G401 (cell line): Measurements from ENCODE around the gene TBL2. TPM values are rescaled to one million over a fixed set of nuclear protein-coding genes. Genes with fewer than 3 reads are reported as not detected.
"Not testable (repeated sequence)": the region's sequence is repeated elsewhere in the genome, so short reads cannot be mapped to it uniquely, and the experiment has no call there.

ENCODE experiments used
- DNase-seq: peaks from one replicate; pipeline ENCODE4 v3.0.0-alpha.2; 2015; ENCODE audit warnings: low spot score
- in situ Hi-C: cut with HindIII; loops from 2 replicates; pipeline ENCODE4 v1.10.0; 2016; ENCODE audit warnings: low sequenced_read_pairs, mixed read lengths
- total RNA-seq: library from RNA; depleted of rRNA; stranded (reverse); fragments of >200 nt; shearing (Covaris generic); gene quantifications from 2 replicates; pipeline ENCODE4 v1.2.3, GENCODE V29; 2014

Gene TBL2
- total RNA-seq, 1 experiment from 2014 or later: 108 TPM

- DNase-seq: no peak
- in situ Hi-C loops: no loop called here
These were observed 4.6 kb downstream of the TBL2 start for GRCh38 chr7:73573791-73574190.

DNA sequence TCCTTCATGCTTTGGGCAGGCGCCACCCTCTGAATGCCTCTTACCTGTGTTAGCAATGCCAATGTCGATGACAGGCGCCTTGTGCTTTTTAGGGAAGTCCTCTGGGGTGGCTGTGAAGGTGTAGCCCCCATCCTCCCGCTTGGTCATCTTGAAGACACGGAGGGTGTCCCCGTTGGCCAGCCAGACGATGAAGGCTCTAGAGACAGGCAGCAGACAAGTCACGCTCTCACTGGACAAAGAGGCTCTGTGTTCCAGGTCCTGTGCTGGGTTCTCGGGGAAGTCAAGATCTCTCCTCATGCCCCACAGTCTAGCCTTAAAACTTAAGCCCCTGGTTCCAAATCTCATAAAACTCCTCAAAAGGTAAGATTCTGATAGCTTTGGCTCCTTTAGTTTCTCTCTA lies 5.1 kb downstream of the TBL2 start:
- no peak for DNase-seq
- in situ Hi-C loops: no loop called here

DNA sequence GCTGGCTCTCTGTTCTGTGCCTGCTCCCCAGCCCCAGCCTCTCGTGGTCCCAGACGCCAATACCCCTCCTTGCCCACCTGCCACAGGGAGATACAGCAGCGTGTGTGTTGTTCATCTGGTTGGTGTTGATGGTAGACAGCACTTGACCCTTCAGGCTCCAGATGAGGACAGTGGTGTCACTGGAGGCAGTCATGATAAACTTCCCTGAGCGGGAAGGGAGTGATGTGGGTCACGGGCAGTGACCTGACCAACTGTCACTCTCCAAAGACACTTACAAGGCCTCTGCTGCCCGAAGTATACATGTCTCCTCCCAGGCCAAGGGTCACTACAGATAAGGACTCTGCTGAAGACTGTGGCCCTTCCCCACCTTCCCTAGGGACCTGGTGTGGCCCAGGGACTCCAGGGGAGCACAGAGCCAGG lies 5.6 kb downstream of the TBL2 start:
- no peak for DNase-seq
- in situ Hi-C loops: no loop called here

DNA sequence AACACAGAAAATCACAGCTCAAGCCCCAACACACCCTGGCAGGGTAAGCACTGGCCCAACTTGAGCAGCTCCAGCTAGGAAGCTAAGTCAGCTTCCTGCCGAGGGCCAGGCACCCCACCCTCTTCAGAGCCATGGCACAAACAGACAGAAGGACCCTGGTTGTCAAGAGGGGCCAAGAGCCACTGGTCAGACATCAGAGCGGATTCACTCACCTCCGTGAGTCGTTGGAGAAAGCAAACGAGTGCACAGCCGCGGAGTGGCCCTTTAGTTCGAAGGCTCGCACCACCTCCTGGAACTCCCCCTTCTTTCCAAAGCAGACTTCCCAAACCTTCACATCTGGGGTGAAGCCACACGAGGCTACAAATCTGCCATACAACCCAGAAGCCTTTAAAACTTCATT lies 7.4 kb downstream of the TBL2 start:
- no peak for DNase-seq
- in situ Hi-C loops: no loop called here

- DNase-seq: no peak
- in situ Hi-C loops: no loop called here
These were observed 7.9 kb downstream of the TBL2 start for GRCh38 chr7:73570521-73570920.

DNA sequence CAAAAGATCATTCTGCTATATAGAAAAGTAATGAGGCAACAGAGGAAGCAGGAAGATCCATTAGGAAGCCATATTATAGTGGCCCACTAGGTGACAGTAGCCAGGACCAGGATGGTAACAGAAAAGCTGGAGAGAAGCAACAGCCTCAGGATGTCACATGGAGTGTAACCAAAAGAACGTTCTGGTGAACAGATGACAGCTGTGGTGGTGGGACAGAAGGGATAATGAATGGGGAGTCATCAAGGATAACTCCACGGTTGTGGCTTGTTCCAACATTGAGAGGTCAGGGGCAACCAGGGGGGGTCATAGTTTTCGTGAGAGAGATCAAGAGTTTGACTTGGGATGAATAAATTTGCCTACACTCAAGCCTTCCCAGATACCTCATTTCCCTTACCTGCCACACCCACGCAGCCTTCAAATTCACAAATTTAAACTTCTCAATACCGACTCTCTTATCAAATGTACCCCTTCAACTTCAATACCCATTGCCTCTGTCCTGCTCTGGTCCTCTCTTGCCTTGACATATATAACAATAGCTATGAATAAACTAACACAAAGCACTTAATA lies 9.3 kb downstream of the TBL2 start:
- in situ Hi-C loops: no loop called here
- no peak for DNase-seq

- no peak for DNase-seq
- in situ Hi-C loops: no loop called here
These were observed 10.3 kb downstream of the TBL2 start for GRCh38 chr7:73567846-73568685.

GRCh38 chr7:73567140-73567539 lies 11.2 kb downstream of the TBL2 start:
- in situ Hi-C loops: no loop called here
- no peak for DNase-seq

DNA sequence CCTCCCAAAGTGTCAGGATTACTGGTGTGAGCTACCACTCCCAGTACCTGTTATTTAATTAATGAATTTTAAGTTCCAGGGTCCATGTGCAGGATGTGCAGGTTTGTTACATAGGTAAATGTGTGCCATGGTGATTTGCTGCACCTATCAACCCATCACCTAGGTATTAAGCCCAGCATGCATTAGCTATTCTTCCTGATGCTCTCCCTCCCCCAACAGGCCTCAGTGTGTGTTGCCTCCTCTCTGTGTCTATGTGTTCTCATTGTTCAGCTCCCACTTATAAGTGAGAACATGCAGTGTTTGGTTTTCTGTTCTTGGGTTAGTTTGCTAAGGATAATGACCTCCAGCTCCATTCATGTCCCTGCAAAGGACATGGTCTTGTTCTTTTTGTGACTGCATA lies 11.9 kb downstream of the TBL2 start:
- in situ Hi-C loops, DNase-seq: not testable (repeated sequence)

- DNase-seq: no peak
- in situ Hi-C loops: no loop called here
These were observed 12.6 kb downstream of the TBL2 start for GRCh38 chr7:73565675-73566340.

DNA sequence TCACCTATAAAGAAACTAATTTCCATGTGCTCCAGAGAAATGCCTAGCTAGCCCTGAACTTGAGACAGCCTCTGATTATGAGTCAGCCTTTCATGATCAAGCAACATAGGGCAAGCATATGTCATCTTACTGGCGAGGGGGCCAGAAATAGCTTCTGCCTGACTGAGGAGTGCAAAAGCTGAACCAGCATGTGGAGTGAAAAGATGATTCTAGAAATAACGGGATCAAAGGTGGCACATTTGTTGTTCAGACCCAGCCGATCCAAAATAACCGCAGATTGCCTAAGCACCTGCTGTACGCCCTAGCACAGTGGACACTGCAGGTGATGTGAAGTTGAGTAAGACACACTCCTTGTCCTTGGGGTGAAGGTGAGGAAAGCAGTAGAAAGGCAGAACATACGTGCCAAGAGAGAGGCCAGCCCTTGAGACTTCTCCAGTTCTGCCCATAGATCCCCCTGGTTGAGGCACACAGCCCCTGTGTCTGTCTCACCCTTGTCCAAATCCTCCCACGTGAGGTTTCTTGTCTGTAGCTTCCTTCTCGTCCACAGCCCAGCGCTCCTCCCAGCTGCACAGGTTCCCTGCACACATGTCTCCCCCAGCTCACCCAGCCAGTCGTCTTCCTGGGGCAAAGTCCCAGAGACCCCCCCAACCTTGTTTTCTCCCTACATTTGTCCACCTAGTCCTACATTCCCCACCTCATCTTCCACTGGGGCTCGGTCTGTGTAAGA lies 18.1 kb downstream of the TBL2 start:
- in situ Hi-C loops: no loop called here
- peak; percentile 24 for DNase-seq

DNA sequence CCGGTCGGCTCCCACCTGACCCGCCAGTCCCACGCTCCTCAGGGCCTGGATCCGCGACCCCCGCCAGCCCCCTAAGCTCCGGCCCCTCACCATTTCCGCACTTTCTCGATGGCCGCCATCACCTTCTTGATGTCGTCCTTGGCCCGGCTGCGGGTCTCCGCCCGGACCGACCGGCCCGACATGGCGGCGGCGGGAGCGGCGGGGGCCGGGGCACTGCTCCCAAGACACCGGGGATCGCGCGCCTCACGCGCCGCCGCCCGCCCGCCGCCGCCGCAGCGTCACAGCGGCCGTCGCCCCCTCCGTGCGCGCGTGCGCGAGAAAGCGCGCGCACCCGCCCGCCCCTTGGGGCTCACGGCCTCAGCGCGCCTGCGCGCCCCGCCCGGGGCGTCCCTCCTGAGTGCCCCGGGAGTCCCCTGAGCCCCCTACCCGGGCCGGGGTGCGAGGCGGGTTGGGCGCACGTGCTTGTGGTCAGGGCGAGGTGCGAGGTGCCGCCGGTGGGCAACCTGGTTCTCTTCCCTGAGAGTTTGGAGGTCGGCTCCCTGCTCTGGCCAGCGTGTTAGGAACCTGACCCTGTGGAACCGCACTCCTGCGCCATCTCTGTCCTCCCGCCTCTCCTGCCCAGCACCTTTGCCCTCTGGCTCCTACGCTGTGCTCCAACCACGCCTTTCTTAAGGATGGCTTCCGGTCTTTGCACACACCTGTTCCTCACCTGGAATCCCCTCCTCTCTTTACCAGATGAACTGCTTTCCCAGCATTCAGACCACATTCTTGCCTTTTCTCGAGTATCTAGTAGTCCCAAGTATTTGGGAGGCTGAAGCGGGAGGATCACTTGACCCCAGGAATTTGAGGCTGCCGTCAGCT lies 20.8 kb downstream of the TBL2 start, which contains the start of gene BCL7B:
BCL7B (minus strand) TSS at position 294 of the 861 bp plus-strand sequence; CDS start at position 182, 112 bp downstream.
- DNase-seq: peak; percentile 68
- in situ Hi-C loops: no loop called here

GRCh38 chr7:73557108-73557396 lies 21.3 kb downstream of the TBL2 start:
- DNase-seq: peak; percentile 88
- in situ Hi-C loops: no loop called here

GRCh38 chr7:73556208-73557107 lies 21.9 kb downstream of the TBL2 start:
- DNase-seq: peak; percentile 8
- in situ Hi-C loops: no loop called here

DNA sequence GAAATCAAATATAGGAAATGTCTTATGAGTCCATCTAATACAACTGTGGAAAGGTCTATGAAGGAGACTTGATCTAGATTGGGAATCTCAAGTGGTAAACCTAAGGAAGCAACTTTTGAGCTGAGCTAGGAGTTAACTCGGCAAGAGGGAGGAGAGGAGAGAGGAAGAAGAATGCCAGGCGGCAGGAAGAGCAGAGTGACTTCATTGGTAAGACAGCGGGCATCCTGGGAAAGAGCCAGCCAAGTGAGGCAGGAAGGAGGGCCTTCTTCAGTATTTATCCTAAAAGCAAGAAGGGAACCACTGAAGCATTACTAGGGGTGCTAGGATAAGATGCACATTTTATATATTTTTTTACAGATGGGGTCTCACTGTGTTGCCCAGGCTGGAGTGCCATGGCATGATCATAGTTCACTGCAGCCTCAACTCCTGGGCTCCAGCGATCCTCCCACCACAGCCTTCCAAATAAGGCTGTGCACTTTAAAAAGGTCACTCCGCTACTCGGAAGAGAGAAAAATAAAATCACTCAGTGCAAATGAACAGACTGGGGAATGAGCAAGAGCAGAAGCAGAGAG lies 22.9 kb downstream of the TBL2 start:
- in situ Hi-C loops: no loop called here
- DNase-seq: peak; percentile 8

DNA sequence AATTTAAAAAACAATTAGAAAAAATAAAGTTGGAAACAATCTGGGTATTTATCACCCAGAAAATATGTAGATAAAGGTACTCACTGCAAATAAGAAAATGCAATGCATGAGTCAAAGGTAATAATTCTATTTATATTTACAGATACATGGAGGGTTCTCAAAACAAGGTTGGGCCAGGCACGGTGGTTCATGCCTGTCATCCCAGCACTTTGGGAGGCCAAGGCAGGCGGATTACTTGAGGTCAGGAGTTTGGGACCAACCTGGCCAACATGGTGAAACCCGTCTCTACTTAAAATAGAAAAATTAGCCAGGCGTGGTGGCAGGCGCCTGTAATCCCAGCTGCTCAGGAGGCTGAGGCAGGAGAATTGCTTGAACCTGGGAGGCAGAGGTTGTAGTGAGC lies 28.3 kb downstream of the TBL2 start:
- in situ Hi-C loops, DNase-seq: not testable (repeated sequence)

DNA sequence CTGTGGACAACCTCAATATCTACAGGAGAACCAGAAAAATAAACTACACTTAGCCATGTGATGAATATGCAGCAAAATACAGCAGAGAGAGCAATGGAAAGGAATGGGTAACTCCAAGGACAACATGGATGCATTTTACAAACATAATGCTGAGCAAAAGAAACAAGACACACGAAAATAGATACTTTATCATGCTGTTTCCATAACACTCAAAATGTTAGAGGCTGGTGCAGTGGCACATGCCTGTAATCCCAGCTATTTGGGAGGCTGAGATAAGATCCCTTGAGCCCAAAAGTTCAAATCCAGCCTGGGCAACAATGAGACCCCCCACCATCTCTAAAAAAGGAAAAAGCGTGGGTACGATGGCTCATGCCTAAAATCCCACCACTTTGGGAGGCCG lies 29.2 kb downstream of the TBL2 start:
- in situ Hi-C loops: no loop called here
- no peak for DNase-seq

DNA sequence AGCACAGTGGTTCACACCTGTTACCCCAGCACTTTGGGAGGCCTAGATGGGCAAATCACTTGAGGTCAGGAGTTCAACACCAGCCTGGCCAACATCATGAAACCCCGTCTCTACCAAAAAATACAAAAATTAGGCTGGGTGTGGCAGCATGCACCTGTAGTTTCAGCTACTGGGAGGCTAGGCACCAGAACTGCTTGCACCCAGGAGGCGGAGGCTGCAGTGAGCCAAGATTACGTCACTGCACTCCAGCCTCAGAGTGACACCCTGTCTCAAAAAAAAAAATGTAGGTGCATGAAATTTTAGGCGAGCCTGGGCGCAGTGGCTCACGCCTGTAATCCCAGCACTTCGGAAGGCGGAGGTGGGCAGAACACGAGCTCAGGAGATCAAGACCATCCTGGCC lies 30.5 kb downstream of the TBL2 start:
- in situ Hi-C loops: no loop called here
- DNase-seq: no peak
